Ishikawa (cell line): ENCODE measurements around the gene ZSCAN16.

Experiments
- CEBPB ChIP-seq: IDR thresholded peaks from 2 replicates; pipeline ENCODE4 v1.6.1; 2012
- CREB1 ChIP-seq: IDR thresholded peaks from 2 replicates; pipeline ENCODE4 v1.6.1; 2012; ENCODE audit warnings: low read depth
- EGR1 ChIP-seq: IDR thresholded peaks from 2 replicates; pipeline ENCODE4 v1.6.1; 2012
- EP300 ChIP-seq: IDR thresholded peaks from 2 replicates; pipeline ENCODE4 v1.6.1; 2012; ENCODE audit warnings: borderline replicate concordance
- FOXM1 ChIP-seq: IDR thresholded peaks from 2 replicates; pipeline ENCODE4 v1.6.1; 2012; ENCODE audit warnings: low read depth, borderline replicate concordance
- NFIC ChIP-seq: IDR thresholded peaks from 2 replicates; pipeline ENCODE4 v1.6.1; 2012
- RAD21 ChIP-seq: IDR thresholded peaks from 2 replicates; pipeline ENCODE4 v1.6.1; 2012; ENCODE audit warnings: low read depth
- TAF1 ChIP-seq: IDR thresholded peaks from 2 replicates; pipeline ENCODE4 v1.6.1; 2012; ENCODE audit warnings: low read depth, mild to moderate bottlenecking
- TCF12 ChIP-seq: IDR thresholded peaks from 2 replicates; pipeline ENCODE4 v1.6.1; 2012; ENCODE audit warnings: low read depth
- TEAD4 ChIP-seq: IDR thresholded peaks from 2 replicates; pipeline ENCODE4 v1.6.1; 2012
- YY1 ChIP-seq: IDR thresholded peaks from 2 replicates; pipeline ENCODE4 v1.6.1; 2012; ENCODE audit warnings: low read depth
- ZBTB7A ChIP-seq: IDR thresholded peaks from 2 replicates; pipeline ENCODE4 v1.6.1; 2012; ENCODE audit warnings: low read depth
- TF ChIP-seq, protein P1 (sequence below): IDR thresholded peaks from 2 replicates; pipeline ENCODE4 v1.6.1; 2012
- TF ChIP-seq, protein P2 (sequence below): IDR thresholded peaks from 2 replicates; pipeline ENCODE4 v1.6.1; 2012
- TF ChIP-seq, protein P3 (sequence below): IDR thresholded peaks from 2 replicates; pipeline ENCODE4 v1.6.1; 2012; ENCODE audit warnings: low read depth, mild to moderate bottlenecking

Gene ZSCAN16

DNA sequence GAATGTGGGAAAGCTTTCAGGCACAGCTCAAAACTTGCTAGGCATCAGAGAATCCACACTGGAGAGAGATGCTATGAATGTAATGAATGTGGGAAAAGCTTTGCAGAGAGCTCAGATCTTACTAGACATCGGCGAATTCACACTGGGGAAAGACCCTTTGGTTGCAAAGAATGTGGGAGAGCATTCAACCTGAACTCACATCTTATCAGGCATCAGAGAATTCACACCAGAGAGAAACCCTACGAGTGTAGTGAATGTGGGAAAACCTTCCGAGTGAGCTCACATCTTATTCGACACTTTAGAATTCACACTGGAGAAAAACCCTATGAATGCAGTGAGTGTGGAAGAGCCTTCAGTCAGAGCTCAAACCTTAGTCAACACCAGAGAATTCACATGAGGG lies 35.4 kb upstream of the ZSCAN16 start:
- TF ChIP-seq TCF12 (no peak), CEBPB (no peak), RAD21 (no peak), TEAD4 (no peak), TAF1 (no peak), FOXM1 (no peak), EGR1 (no peak), EP300 (no peak), NFIC (no peak), ZBTB7A (no peak), CREB1 (no peak), YY1 (no peak)
- TF ChIP-seq, protein P1, sequence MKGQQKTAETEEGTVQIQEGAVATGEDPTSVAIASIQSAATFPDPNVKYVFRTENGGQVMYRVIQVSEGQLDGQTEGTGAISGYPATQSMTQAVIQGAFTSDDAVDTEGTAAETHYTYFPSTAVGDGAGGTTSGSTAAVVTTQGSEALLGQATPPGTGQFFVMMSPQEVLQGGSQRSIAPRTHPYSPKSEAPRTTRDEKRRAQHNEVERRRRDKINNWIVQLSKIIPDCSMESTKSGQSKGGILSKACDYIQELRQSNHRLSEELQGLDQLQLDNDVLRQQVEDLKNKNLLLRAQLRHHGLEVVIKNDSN: no peak
- TF ChIP-seq, protein P2, sequence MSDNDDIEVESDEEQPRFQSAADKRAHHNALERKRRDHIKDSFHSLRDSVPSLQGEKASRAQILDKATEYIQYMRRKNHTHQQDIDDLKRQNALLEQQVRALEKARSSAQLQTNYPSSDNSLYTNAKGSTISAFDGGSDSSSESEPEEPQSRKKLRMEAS: no peak
- TF ChIP-seq, protein P3, sequence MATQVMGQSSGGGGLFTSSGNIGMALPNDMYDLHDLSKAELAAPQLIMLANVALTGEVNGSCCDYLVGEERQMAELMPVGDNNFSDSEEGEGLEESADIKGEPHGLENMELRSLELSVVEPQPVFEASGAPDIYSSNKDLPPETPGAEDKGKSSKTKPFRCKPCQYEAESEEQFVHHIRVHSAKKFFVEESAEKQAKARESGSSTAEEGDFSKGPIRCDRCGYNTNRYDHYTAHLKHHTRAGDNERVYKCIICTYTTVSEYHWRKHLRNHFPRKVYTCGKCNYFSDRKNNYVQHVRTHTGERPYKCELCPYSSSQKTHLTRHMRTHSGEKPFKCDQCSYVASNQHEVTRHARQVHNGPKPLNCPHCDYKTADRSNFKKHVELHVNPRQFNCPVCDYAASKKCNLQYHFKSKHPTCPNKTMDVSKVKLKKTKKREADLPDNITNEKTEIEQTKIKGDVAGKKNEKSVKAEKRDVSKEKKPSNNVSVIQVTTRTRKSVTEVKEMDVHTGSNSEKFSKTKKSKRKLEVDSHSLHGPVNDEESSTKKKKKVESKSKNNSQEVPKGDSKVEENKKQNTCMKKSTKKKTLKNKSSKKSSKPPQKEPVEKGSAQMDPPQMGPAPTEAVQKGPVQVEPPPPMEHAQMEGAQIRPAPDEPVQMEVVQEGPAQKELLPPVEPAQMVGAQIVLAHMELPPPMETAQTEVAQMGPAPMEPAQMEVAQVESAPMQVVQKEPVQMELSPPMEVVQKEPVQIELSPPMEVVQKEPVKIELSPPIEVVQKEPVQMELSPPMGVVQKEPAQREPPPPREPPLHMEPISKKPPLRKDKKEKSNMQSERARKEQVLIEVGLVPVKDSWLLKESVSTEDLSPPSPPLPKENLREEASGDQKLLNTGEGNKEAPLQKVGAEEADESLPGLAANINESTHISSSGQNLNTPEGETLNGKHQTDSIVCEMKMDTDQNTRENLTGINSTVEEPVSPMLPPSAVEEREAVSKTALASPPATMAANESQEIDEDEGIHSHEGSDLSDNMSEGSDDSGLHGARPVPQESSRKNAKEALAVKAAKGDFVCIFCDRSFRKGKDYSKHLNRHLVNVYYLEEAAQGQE: no peak

DNA sequence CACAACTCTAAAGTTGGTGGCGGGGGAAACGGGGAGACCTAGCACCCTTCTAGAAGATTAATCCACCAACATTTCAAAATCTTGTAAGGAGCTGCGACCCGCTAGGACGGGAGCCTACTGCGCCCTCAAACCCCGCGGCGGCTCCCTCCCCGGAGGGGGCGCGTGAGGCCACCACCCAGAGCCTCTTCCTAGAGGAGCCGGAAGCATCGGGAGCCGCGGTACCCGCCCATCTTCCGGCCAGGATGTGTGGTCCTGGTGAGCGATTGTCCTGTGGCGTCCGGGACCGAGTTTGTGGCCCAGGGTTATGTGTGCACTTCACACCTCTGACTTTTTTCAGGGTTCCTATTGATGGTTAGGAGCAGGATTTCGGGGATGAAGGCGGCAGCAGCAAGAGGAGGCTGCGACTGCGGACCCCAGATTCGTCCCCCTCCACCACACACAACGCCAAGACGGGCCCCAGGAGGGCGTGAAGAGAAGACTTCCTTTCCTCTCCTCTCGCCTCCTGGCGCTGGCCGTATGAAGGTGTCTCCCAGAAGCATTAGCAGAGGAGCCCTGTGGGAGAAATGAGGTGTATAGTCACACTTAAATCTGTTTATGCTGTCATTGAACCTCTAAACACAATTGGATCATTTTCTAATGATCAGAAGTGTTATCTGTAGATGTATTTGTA lies 33.4 kb upstream of the ZSCAN16 start:
- TF ChIP-seq CREB1 (no peak), EP300 (no peak), CEBPB (no peak), RAD21 (no peak), EGR1 (no peak), TEAD4 (no peak), ZBTB7A (no peak), YY1 (no peak), FOXM1 (no peak), TCF12 (no peak)
- TF ChIP-seq, protein P1: no peak
- TF ChIP-seq, protein P3: no peak

- TF ChIP-seq EGR1 (0 out of 2 replicates have a peak, but pooled peaks have one; percentile 14), NFIC (no peak; the same call in 1 of the 2 replicates), FOXM1 (no peak; the same call in 1 of the 2 replicates), TAF1 (peak; percentile 96), YY1 (0 out of 2 replicates have a peak, but pooled peaks have one; percentile 31), TEAD4 (0 out of 2 replicates have a peak, but pooled peaks have one; percentile 19), EP300 (no peak), ZBTB7A (peak; percentile 52; the same call in 1 of the 2 replicates), TCF12 (0 out of 2 replicates have a peak, but pooled peaks have one; percentile 41), RAD21 (peak; percentile 42), CREB1 (no peak)
- TF ChIP-seq, protein P2: peak; percentile 81
- TF ChIP-seq, protein P3: no peak
- TF ChIP-seq, protein P1: peak; percentile 31; the same call in 1 of the 2 replicates
These were observed 19.8 kb upstream of the ZSCAN16 start for GRCh38 chr6:28104392-28105244.
